ENCODE data around the gene RAB3B. TPM values are rescaled to one million over a fixed set of nuclear protein-coding genes. Genes with fewer than 3 reads are reported as not detected.
A peak's percentile ranks its signal among the peaks of the same experiment; 100 is the strongest.

RAB3B gene
- total RNA-seq, 1 donor from 2014 or later: 32.8 TPM

- H3K27me3 Mint-ChIP-seq (ENCODE audit: low read depth): no peaks in the 10 kb centered on the region
- H3K4me3 Mint-ChIP-seq (ENCODE audit: unreplicated experiment): no peak overlapping the region
- DNase-seq (ENCODE audit: low spot score): no peak
- no peaks in the 10 kb centered on the region for H3K9me3 Mint-ChIP-seq (ENCODE audit: low read depth)
- peaks cover 7% of the 10 kb centered on the region for H3K36me3 Mint-ChIP-seq (ENCODE audit: low read depth)
- no peak overlapping the region for H3K27ac Mint-ChIP-seq (ENCODE audit: unreplicated experiment)
- no peak for TF ChIP-seq CTCF (IDR thresholded peaks at IDR 0.05)
- H3K4me1 Mint-ChIP-seq (ENCODE audit: low read depth): peaks cover 27% of the 10 kb centered on the region
These were observed 42.0 kb downstream of the RAB3B start for GRCh38 chr1:51948491-51948915.

GRCh38 chr1:51946300-51946699 is 44.2 kb downstream of the RAB3B start:
- Mint-ChIP-seq H3K27me3 (ENCODE audit: low read depth) (no peaks in the 10 kb centered on the region), H3K4me3 (ENCODE audit: unreplicated experiment) (no peak overlapping the region), H3K27ac (ENCODE audit: unreplicated experiment) (peak overlapping the region; percentile 64), H3K9me3 (ENCODE audit: low read depth) (peaks cover 12% of the 10 kb centered on the region), H3K36me3 (ENCODE audit: low read depth) (peaks cover 16% of the 10 kb centered on the region), H3K4me1 (ENCODE audit: low read depth) (peaks cover 18% of the 10 kb centered on the region)
- DNase-seq (ENCODE audit: low spot score): no peak
- TF ChIP-seq CTCF (IDR thresholded peaks at IDR 0.05): no peak

- no peak overlapping the region for H3K4me3 Mint-ChIP-seq (ENCODE audit: unreplicated experiment)
- H3K36me3 Mint-ChIP-seq (ENCODE audit: low read depth): peaks cover 20% of the 10 kb centered on the region
- no peak overlapping the region for H3K27ac Mint-ChIP-seq (ENCODE audit: unreplicated experiment)
- H3K27me3 Mint-ChIP-seq (ENCODE audit: low read depth): no peaks in the 10 kb centered on the region
- H3K9me3 Mint-ChIP-seq (ENCODE audit: low read depth): peaks cover 17% of the 10 kb centered on the region
- DNase-seq (ENCODE audit: low spot score): no peak
- TF ChIP-seq CTCF (IDR thresholded peaks at IDR 0.05): no peak
- H3K4me1 Mint-ChIP-seq (ENCODE audit: low read depth): peaks cover 14% of the 10 kb centered on the region
These were observed 44.9 kb downstream of the RAB3B start for GRCh38 chr1:51945591-51945990.

- DNase-seq (ENCODE audit: low spot score): no peak
- no peak overlapping the region for H3K4me3 Mint-ChIP-seq (ENCODE audit: unreplicated experiment)
- H3K27ac Mint-ChIP-seq (ENCODE audit: unreplicated experiment): no peak overlapping the region
- peaks cover 17% of the 10 kb centered on the region for H3K9me3 Mint-ChIP-seq (ENCODE audit: low read depth)
- H3K36me3 Mint-ChIP-seq (ENCODE audit: low read depth): peaks cover 22% of the 10 kb centered on the region
- H3K4me1 Mint-ChIP-seq (ENCODE audit: low read depth): peaks cover 6% of the 10 kb centered on the region
- no peak for TF ChIP-seq CTCF (IDR thresholded peaks at IDR 0.05)
- H3K27me3 Mint-ChIP-seq (ENCODE audit: low read depth): no peaks in the 10 kb centered on the region
These were observed 48.2 kb downstream of the RAB3B start for GRCh38 chr1:51942281-51942680.

GRCh38 chr1:51941528-51941927 is 49.0 kb downstream of the RAB3B start:
- Mint-ChIP-seq H3K9me3 (ENCODE audit: low read depth) (peaks cover 17% of the 10 kb centered on the region), H3K27ac (ENCODE audit: unreplicated experiment) (no peak overlapping the region), H3K36me3 (ENCODE audit: low read depth) (peaks cover 22% of the 10 kb centered on the region), H3K4me3 (ENCODE audit: unreplicated experiment) (no peak overlapping the region), H3K4me1 (ENCODE audit: low read depth) (peaks cover 6% of the 10 kb centered on the region), H3K27me3 (ENCODE audit: low read depth) (no peaks in the 10 kb centered on the region)
- no peak for DNase-seq (ENCODE audit: low spot score)
- TF ChIP-seq CTCF (IDR thresholded peaks at IDR 0.05): no peak

Data from chondrocyte (in vitro differentiated cells).